Measurements from ENCODE around the gene BACH2.
"Not testable (repeated sequence)": the region's sequence is repeated elsewhere in the genome, so short reads cannot be mapped to it uniquely, and the experiment has no call there.

Gene BACH2

GRCh38 chr6:90286884-90287488, 9.7 kb downstream of the BACH2 start:
- TF ChIP-seq CTCF (conservative IDR thresholded peaks at IDR 0.05) = peak; percentile 37
- no peak for TF ChIP-seq ZFX (IDR thresholded peaks at IDR 0.05)
- H3K27ac ChIP-seq = no peak overlapping the region

DNA sequence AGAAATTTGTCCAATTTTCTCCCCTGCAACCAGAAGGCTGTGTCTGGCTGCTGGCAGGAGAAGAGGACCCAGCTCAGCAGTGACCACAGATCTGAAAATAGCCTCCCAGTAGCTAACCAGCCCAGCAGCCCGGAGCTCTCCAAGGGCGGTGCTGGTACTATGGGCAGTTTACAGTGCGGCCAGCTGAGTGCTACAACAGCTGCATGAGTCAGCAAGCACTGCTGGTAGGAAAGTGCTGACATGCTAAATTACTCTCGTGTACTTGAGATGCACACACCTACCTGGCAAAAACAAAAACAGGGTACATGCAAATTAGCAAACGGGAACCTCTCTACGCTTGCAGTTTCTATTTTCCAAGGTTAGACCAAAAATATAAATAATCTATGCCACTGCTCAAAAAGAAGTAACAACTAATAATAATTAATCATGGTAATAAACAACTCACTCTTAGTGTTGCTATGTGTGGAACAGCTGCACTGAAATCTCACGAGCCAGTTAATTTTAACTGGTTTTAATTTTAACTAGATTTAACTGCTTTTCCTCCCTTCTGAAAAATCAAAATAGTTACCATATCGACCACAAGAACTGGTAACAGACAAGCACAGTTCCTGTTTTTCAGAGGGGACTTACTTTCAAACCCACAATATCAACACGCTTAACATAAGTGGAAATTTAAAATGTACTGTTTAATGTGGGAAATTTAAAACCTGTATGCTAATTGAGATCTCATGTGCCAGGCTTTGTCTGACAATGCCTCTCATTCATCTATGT, 10.8 kb downstream of the BACH2 start:
- no peak overlapping the region for H3K27ac ChIP-seq
- TF ChIP-seq CTCF (conservative IDR thresholded peaks at IDR 0.05) (no peak), ZFX (IDR thresholded peaks at IDR 0.05) (no peak)

DNA sequence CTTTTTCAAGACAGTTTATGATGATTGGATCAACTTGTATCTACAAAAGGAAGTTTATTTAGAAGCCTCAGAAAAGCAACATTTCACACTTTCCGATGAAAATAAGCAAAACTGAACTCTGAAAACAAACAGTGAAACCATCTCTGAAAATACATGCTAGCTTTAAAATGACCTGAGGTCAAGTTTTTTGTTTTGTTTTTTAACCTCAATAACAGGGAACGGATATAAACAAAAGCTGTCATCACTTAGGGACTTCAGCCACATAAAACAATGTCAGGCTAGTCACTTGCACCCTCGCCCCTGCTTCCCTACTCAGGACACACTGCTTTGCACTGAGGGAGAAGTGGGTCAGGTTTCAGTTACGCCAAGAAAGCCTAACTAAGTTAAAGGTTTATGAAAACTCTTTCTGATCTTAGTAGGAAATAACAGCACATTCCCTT, 11.6 kb downstream of the BACH2 start:
- TF ChIP-seq ZFX (IDR thresholded peaks at IDR 0.05) (no peak), CTCF (conservative IDR thresholded peaks at IDR 0.05) (no peak)
- no peak overlapping the region for H3K27ac ChIP-seq

- no peak overlapping the region for H3K27ac ChIP-seq
- no peak for TF ChIP-seq CTCF (conservative IDR thresholded peaks at IDR 0.05)
Observed at GRCh38 chr6:90284236-90285041, 12.2 kb downstream of the BACH2 start.

- not testable (repeated sequence) for H3K27ac ChIP-seq
Observed at GRCh38 chr6:90282265-90282664, 14.4 kb downstream of the BACH2 start.

DNA sequence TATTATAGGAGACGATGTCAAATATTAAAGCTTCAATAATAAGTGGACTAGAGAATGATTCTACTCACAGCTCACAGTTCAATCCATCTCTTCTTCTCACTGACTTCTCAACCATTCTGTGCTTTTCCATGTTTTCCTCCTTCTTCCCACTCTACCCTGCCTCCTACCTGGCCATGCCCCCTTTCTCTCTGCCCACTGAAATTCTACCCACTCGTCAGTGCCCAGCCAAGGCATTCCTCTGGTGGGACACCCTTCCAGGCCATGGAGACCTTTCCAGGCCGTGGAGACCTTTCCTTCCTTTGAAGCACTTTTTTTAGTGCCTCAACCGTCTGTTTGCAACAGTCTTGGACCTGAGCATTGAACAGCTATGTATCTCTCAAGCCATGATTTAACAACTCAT, 18.5 kb downstream of the BACH2 start:
- no peak for TF ChIP-seq ZFX (IDR thresholded peaks at IDR 0.05)
- TF ChIP-seq CTCF (conservative IDR thresholded peaks at IDR 0.05) = no peak
- H3K27ac ChIP-seq = no peak overlapping the region

GRCh38 chr6:90277302-90278011, 19.2 kb downstream of the BACH2 start:
- H3K27ac ChIP-seq = no peak overlapping the region

More at GRCh38 chr6:90277302-90278011, 19.2 kb downstream of the BACH2 start:
- TF ChIP-seq ZFX (IDR thresholded peaks at IDR 0.05) (no peak), CTCF (conservative IDR thresholded peaks at IDR 0.05) (no peak)

Measured in C4-2B (cell line).